ENCODE results near the gene LRP2.

DNA sequence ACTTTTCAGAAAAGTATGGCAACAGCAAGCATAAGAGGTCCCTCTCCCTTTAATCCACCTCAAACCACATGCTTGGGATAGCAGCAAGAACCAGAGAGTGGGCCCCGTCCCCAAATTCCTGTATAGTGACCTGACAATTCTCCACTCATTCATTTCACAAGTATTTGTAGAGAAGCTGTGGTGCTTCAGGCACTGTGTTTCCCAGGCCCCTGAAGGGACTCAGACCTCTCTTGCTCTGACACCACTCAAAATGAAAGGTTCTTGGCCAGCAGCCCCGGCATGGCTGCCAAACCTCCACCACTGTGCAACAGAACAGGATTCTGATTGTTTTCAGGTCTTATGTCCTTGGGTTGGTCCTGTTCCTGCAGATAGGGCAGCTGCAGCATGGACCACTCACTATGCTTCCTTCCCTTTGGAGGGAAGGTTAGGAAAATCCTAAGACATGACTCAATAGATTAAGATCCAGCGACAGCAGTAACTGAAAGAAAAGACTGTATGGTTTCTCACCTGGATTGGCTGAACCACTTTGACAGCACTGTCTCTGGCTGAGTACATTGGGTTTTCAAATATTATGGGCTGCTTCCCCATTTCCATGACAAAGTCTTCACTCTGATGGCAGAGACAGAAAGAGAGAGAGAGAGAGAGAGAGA is 225.3 kb downstream of the LRP2 start:
- TF ChIP-seq ZBTB21 (tag by site-specific recombination; IDR thresholded peaks at IDR 0.05) (no peak), ZNF670 (tag by site-specific recombination; IDR thresholded peaks at IDR 0.05; ENCODE audit: low read depth) (no peak), YY1 (tag by site-specific recombination; IDR thresholded peaks at IDR 0.05) (no peak), ZNF121 (tag by site-specific recombination; IDR thresholded peaks at IDR 0.05) (no peak), ZNF530 (tag by site-specific recombination; IDR thresholded peaks at IDR 0.05; ENCODE audit: low read depth) (no peak), ZNF274 (IDR thresholded peaks at IDR 0.05; ENCODE audit: low read length) (no peak), ZNF274 (tag by site-specific recombination; IDR thresholded peaks at IDR 0.05; ENCODE audit: borderline replicate concordance) (no peak), ZNF114 (tag by site-specific recombination; IDR thresholded peaks at IDR 0.05) (no peak), ZNF561 (tag by site-specific recombination; IDR thresholded peaks at IDR 0.05; ENCODE audit: borderline replicate concordance) (no peak), ZNF19 (tag by site-specific recombination; IDR thresholded peaks at IDR 0.05; ENCODE audit: low read depth) (no peak)
- TF ChIP-seq, protein P1, sequence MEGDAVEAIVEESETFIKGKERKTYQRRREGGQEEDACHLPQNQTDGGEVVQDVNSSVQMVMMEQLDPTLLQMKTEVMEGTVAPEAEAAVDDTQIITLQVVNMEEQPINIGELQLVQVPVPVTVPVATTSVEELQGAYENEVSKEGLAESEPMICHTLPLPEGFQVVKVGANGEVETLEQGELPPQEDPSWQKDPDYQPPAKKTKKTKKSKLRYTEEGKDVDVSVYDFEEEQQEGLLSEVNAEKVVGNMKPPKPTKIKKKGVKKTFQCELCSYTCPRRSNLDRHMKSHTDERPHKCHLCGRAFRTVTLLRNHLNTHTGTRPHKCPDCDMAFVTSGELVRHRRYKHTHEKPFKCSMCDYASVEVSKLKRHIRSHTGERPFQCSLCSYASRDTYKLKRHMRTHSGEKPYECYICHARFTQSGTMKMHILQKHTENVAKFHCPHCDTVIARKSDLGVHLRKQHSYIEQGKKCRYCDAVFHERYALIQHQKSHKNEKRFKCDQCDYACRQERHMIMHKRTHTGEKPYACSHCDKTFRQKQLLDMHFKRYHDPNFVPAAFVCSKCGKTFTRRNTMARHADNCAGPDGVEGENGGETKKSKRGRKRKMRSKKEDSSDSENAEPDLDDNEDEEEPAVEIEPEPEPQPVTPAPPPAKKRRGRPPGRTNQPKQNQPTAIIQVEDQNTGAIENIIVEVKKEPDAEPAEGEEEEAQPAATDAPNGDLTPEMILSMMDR (tag by site-specific recombination; IDR thresholded peaks at IDR 0.05): no peak
- TF ChIP-seq, protein P2, sequence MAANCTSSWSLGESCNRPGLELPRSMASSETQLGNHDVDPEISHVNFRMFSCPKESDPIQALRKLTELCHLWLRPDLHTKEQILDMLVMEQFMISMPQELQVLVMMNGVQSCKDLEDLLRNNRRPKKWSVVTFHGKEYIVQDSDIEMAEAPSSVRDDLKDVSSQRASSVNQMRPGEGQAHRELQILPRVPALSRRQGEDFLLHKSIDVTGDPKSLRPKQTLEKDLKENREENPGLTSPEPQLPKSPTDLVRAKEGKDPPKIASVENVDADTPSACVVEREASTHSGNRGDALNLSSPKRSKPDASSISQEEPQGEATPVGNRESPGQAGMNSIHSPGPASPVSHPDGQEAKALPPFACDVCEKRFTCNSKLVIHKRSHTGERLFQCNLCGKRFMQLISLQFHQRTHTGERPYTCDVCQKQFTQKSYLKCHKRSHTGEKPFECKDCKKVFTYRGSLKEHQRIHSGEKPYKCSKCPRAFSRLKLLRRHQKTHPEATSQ (tag by site-specific recombination; IDR thresholded peaks at IDR 0.05): no peak
- TF ChIP-seq, protein P3, sequence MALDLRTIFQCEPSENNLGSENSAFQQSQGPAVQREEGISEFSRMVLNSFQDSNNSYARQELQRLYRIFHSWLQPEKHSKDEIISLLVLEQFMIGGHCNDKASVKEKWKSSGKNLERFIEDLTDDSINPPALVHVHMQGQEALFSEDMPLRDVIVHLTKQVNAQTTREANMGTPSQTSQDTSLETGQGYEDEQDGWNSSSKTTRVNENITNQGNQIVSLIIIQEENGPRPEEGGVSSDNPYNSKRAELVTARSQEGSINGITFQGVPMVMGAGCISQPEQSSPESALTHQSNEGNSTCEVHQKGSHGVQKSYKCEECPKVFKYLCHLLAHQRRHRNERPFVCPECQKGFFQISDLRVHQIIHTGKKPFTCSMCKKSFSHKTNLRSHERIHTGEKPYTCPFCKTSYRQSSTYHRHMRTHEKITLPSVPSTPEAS (tag by site-specific recombination; IDR thresholded peaks at IDR 0.05): no peak

Measured in HEK293 (cell line).